ENCODE measurements around the gene FAAH.

FAAH gene

DNA sequence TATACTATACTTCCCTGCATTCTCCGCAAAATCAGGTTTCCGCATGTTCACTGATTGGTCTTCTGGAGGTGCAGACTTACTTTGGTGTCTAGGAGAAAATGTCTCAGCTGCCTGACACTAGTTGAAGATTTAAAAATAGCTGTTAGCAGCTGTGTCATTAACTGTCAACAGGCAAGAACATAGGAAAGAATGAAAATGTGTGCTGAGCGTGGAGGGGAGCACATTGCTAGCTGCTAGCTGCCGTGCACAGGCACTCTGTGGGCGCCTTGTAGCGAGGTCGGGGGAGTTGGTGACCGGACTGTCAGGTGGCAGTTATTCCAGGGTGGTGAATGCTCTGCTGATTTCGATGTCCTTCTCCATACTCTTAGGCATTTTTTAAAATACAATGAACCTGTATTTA lies 5.2 kb downstream of the FAAH start:
- H3K27me3 ChIP-seq (ENCODE audit: control insufficient read depth in 2 of 2, insufficient read depth in 2 of 2, low read length in 2 of 2) = no peaks in the 10 kb centered on the region
- no peak overlapping the region for H3K9ac ChIP-seq (ENCODE audit: low read depth in 1 of 2, low read length in 2 of 2)
- no peak overlapping the region for H3K27ac ChIP-seq (ENCODE audit: low read depth in 2 of 2, low read length in 2 of 2)
- peaks cover 18 to 30% of the 10 kb centered on the region in 2 donors for H3K4me1 ChIP-seq (ENCODE audit: control insufficient read depth in 2 of 2, insufficient read depth in 2 of 2, low read length in 2 of 2)
- peaks cover 4 to 6% of the 10 kb centered on the region in 2 donors for H3K36me3 ChIP-seq (ENCODE audit: control insufficient read depth in 2 of 2, insufficient read depth in 2 of 2, low read length in 2 of 2)
- no peak overlapping the region for H3K4me3 ChIP-seq (ENCODE audit: low read length in 2 of 2)
- no peaks in the 10 kb centered on the region for H3K9me3 ChIP-seq (ENCODE audit: control insufficient read depth in 2 of 2, low read length in 2 of 2)

DNA sequence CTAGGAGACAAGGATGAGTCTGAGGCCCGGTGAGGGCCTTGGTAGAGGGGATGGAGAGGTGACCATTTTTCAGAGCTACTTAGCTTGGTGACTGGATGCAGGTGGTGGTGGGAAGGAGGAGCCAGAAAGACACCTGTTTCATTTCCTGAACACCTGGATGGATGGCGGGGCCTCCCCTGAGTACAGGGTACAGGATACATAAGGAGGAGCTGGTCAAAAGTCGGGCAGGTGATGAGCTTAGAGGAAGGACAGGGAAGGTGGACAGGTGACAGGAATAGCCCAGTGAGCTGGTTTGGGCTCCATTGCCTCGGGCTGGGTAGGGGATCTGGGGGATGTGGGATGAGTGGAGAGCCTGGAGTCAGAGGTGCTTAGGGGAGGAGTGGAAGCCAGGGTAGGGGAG lies 6.3 kb downstream of the FAAH start:
- Histone ChIP-seq H3K27me3 (ENCODE audit: control insufficient read depth in 2 of 2, insufficient read depth in 2 of 2, low read length in 2 of 2) (no peaks in the 10 kb centered on the region), H3K9me3 (ENCODE audit: control insufficient read depth in 2 of 2, low read length in 2 of 2) (no peaks in the 10 kb centered on the region), H3K36me3 (ENCODE audit: control insufficient read depth in 2 of 2, insufficient read depth in 2 of 2, low read length in 2 of 2) (peaks cover 6 to 8% of the 10 kb centered on the region in 2 donors), H3K27ac (ENCODE audit: low read depth in 2 of 2, low read length in 2 of 2) (no peak overlapping the region), H3K4me1 (ENCODE audit: control insufficient read depth in 2 of 2, insufficient read depth in 2 of 2, low read length in 2 of 2) (peaks cover 14 to 22% of the 10 kb centered on the region in 2 donors), H3K4me3 (ENCODE audit: low read length in 2 of 2) (no peak overlapping the region), H3K9ac (ENCODE audit: low read depth in 1 of 2, low read length in 2 of 2) (no peak overlapping the region)

DNA sequence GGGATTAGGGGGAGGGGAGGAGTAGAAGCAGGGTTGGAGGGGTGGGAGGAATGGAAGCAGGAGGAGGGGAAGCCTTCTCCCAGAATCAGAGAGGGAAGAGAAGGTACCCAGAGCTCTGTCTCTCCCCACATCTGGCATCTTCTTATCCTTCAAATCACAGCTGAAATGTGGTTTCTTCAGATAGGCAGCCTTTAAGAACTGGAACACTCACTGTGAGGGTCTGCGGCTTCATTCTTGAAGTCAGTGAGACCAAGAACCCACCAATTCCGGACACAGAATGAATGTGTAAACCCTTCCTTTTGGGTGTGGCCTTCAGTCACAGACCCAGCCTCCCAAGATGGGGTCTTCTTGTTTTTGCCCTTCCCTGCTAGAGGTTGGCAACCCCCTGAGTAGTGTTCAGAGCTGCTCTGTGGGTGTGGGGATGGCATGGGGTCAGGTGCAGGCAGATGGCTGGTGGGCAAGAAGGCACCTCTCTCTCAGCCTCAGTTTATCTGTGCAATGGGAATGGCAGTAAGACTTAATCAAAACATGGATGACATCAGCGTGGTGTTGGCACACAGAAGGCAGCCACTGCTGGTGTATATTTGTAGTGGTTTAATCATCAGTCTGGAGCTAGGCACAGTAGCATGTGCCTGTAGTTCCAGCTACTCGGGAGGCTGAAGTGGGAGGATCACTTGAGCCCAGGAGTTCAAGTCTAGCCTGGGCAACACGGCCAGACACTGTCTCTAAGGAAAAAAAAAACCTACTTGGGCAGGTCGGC lies 7.2 kb downstream of the FAAH start:
- Histone ChIP-seq H3K36me3 (ENCODE audit: control insufficient read depth in 2 of 2, insufficient read depth in 2 of 2, low read length in 2 of 2) (peaks cover 6 to 8% of the 10 kb centered on the region in 2 donors), H3K9me3 (ENCODE audit: control insufficient read depth in 2 of 2, low read length in 2 of 2) (no peaks in the 10 kb centered on the region), H3K4me3 (ENCODE audit: low read length in 2 of 2) (no peak overlapping the region), H3K27me3 (ENCODE audit: control insufficient read depth in 2 of 2, insufficient read depth in 2 of 2, low read length in 2 of 2) (no peaks in the 10 kb centered on the region), H3K9ac (ENCODE audit: low read depth in 1 of 2, low read length in 2 of 2) (peak overlapping the region in 1 of 2 donors; percentile 59), H3K4me1 (ENCODE audit: control insufficient read depth in 2 of 2, insufficient read depth in 2 of 2, low read length in 2 of 2) (peaks cover 13 to 19% of the 10 kb centered on the region in 2 donors), H3K27ac (ENCODE audit: low read depth in 2 of 2, low read length in 2 of 2) (peak overlapping the region; percentile 78 to 82)

DNA sequence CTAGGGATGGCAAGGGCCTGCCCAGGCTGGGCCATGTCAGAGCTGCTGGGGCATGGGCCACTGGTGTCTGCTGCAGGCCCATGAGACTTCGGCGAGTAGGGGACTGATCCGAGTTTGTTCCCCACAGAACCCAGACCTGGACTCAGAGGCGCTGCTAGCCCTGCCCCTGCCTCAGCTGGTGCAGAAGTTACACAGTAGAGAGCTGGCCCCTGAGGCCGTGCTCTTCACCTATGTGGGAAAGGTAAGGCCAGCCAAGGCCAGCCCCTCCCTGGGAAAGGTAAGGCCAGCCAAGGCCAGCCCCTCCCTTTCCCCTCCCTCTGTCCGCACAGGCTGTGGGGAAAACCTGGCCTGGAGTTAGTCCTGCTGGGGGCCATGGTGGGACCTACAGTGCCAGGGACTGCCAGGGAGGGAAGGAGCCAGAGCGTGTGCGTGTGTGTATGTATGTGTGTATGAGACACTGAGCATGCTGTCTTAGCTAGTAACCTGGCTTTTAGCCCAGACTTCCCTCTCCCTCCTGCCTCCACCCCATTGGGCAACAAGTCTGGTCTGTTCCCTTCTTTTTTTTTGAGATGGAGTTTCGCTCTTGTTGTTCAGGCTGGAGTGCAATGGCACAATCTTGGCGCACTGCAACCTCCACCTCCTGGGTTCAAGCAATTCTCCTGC lies 8.0 kb downstream of the FAAH start:
- H3K4me3 ChIP-seq (ENCODE audit: low read length in 2 of 2) = peak overlapping the region in 1 of 2 donors; percentile 20
- peaks cover 7 to 8% of the 10 kb centered on the region in 2 donors for H3K36me3 ChIP-seq (ENCODE audit: control insufficient read depth in 2 of 2, insufficient read depth in 2 of 2, low read length in 2 of 2)
- peak overlapping the region in 1 of 2 donors; percentile 59 for H3K9ac ChIP-seq (ENCODE audit: low read depth in 1 of 2, low read length in 2 of 2)
- peaks cover 13% of the 10 kb centered on the region in 2 donors for H3K4me1 ChIP-seq (ENCODE audit: control insufficient read depth in 2 of 2, insufficient read depth in 2 of 2, low read length in 2 of 2)
- H3K27me3 ChIP-seq (ENCODE audit: control insufficient read depth in 2 of 2, insufficient read depth in 2 of 2, low read length in 2 of 2) = no peaks in the 10 kb centered on the region
- H3K27ac ChIP-seq (ENCODE audit: low read depth in 2 of 2, low read length in 2 of 2) = peak overlapping the region; percentile 78 to 82
- H3K9me3 ChIP-seq (ENCODE audit: control insufficient read depth in 2 of 2, low read length in 2 of 2) = no peaks in the 10 kb centered on the region

DNA sequence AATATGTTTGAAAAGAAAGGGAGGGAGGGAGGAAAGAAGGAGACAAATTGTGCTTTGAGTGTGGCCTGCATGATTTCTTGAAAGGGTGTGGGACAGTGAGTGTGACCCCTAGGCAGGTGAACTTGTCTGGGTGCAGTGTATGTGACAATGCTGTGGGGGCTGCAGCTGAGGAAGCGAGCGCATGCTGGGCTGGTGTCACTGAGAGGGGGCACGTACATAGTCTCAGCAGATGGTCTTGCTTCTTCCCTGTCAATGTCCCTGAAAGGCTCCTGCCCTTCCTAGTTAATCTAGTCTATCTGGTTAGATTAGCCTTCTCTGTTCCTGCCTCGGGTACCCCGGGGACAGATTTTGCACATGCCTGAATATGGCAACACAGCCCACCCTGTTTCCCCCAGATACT lies 9.8 kb downstream of the FAAH start:
- no peak overlapping the region for H3K4me3 ChIP-seq (ENCODE audit: low read length in 2 of 2)
- H3K4me1 ChIP-seq (ENCODE audit: control insufficient read depth in 2 of 2, insufficient read depth in 2 of 2, low read length in 2 of 2) = peaks cover 13% of the 10 kb centered on the region in 2 donors
- H3K9ac ChIP-seq (ENCODE audit: low read depth in 1 of 2, low read length in 2 of 2) = no peak overlapping the region
- no peaks in the 10 kb centered on the region for H3K9me3 ChIP-seq (ENCODE audit: control insufficient read depth in 2 of 2, low read length in 2 of 2)
- H3K27ac ChIP-seq (ENCODE audit: low read depth in 2 of 2, low read length in 2 of 2) = no peak overlapping the region
- peaks cover 19 to 20% of the 10 kb centered on the region in 2 donors for H3K36me3 ChIP-seq (ENCODE audit: control insufficient read depth in 2 of 2, insufficient read depth in 2 of 2, low read length in 2 of 2)
- H3K27me3 ChIP-seq (ENCODE audit: control insufficient read depth in 2 of 2, insufficient read depth in 2 of 2, low read length in 2 of 2) = no peaks in the 10 kb centered on the region

DNA sequence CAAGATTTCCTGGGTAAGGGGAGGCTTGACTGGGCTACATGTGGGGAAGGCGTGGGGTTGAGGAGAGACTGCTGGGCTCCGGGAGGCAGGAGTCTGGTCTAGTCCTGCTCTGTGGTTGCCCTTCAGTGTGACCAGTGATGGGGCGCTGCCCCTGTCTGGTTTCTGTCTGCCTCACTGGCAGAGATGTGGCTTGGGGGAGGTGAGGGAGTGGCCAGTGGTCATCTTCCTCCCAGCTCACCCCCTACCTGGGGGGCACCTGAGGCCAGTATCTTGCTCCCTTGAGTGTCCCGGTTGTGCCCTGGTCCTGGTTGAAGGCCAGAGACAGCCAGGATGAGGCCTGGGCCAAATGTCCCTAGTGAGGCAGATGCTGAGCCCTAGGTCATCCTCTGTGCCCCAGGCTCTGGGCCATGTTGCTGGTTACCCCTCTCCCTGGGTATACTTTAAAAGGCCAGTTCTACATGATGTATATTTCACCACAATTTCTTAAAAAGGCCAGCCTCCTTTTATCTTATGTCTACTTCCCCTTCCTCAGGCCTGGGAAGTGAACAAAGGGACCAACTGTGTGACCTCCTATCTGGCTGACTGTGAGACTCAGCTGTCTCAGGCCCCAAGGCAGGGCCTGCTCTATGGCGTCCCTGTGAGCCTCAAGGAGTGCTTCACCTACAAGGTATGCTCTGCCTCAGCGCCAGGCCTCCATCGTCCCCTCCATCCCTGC lies 10.5 kb downstream of the FAAH start:
- no peaks in the 10 kb centered on the region for H3K27me3 ChIP-seq (ENCODE audit: control insufficient read depth in 2 of 2, insufficient read depth in 2 of 2, low read length in 2 of 2)
- H3K9me3 ChIP-seq (ENCODE audit: control insufficient read depth in 2 of 2, low read length in 2 of 2) = no peaks in the 10 kb centered on the region
- peaks cover 26 to 28% of the 10 kb centered on the region in 2 donors for H3K36me3 ChIP-seq (ENCODE audit: control insufficient read depth in 2 of 2, insufficient read depth in 2 of 2, low read length in 2 of 2)
- no peak overlapping the region for H3K9ac ChIP-seq (ENCODE audit: low read depth in 1 of 2, low read length in 2 of 2)
- H3K4me1 ChIP-seq (ENCODE audit: control insufficient read depth in 2 of 2, insufficient read depth in 2 of 2, low read length in 2 of 2) = peaks cover 13% of the 10 kb centered on the region in 2 donors
- H3K4me3 ChIP-seq (ENCODE audit: low read length in 2 of 2) = no peak overlapping the region
- H3K27ac ChIP-seq (ENCODE audit: low read depth in 2 of 2, low read length in 2 of 2) = no peak overlapping the region

DNA sequence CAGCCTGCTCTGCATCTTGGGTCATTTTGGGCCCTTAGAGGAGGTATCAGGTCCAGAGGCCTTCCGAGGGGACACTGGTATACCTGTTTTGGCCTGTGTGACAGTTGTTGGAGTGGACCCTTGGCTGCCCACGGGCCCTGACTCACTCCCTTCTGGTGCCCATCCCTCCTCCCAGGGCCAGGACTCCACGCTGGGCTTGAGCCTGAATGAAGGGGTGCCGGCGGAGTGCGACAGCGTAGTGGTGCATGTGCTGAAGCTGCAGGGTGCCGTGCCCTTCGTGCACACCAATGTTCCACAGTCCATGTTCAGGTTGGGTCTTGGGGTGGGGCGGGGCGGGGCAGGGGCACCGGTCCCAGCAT lies 11.1 kb downstream of the FAAH start:
- peaks cover 12 to 13% of the 10 kb centered on the region in 2 donors for H3K4me1 ChIP-seq (ENCODE audit: control insufficient read depth in 2 of 2, insufficient read depth in 2 of 2, low read length in 2 of 2)
- no peak overlapping the region for H3K27ac ChIP-seq (ENCODE audit: low read depth in 2 of 2, low read length in 2 of 2)
- H3K4me3 ChIP-seq (ENCODE audit: low read length in 2 of 2) = no peak overlapping the region
- peaks cover 28 to 31% of the 10 kb centered on the region in 2 donors for H3K36me3 ChIP-seq (ENCODE audit: control insufficient read depth in 2 of 2, insufficient read depth in 2 of 2, low read length in 2 of 2)
- no peak overlapping the region for H3K9ac ChIP-seq (ENCODE audit: low read depth in 1 of 2, low read length in 2 of 2)
- H3K9me3 ChIP-seq (ENCODE audit: control insufficient read depth in 2 of 2, low read length in 2 of 2) = no peaks in the 10 kb centered on the region
- H3K27me3 ChIP-seq (ENCODE audit: control insufficient read depth in 2 of 2, insufficient read depth in 2 of 2, low read length in 2 of 2) = no peaks in the 10 kb centered on the region

DNA sequence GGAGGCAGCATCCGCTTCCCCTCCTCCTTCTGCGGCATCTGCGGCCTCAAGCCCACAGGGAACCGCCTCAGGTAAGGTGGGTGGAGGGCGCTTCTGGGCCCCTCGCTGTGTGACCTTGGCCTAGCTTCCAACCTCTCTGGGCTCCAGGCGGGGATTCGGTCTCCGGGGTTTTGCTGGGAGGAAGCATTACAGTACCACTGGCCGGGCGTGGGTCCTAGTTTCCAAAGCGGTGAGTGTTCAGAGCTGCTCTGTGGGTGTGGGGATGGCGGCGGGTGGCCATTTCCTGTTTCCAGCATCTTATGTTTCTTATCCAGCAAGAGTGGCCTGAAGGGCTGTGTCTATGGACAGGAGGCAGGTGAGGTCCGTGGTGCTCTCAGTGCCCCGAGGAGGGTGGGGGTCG lies 11.6 kb downstream of the FAAH start:
- Histone ChIP-seq H3K4me1 (ENCODE audit: control insufficient read depth in 2 of 2, insufficient read depth in 2 of 2, low read length in 2 of 2) (peaks cover 9 to 13% of the 10 kb centered on the region in 2 donors), H3K9me3 (ENCODE audit: control insufficient read depth in 2 of 2, low read length in 2 of 2) (no peaks in the 10 kb centered on the region), H3K4me3 (ENCODE audit: low read length in 2 of 2) (no peak overlapping the region), H3K9ac (ENCODE audit: low read depth in 1 of 2, low read length in 2 of 2) (no peak overlapping the region), H3K36me3 (ENCODE audit: control insufficient read depth in 2 of 2, insufficient read depth in 2 of 2, low read length in 2 of 2) (peaks cover 28 to 31% of the 10 kb centered on the region in 2 donors), H3K27me3 (ENCODE audit: control insufficient read depth in 2 of 2, insufficient read depth in 2 of 2, low read length in 2 of 2) (no peaks in the 10 kb centered on the region), H3K27ac (ENCODE audit: low read depth in 2 of 2, low read length in 2 of 2) (no peak overlapping the region)

DNA sequence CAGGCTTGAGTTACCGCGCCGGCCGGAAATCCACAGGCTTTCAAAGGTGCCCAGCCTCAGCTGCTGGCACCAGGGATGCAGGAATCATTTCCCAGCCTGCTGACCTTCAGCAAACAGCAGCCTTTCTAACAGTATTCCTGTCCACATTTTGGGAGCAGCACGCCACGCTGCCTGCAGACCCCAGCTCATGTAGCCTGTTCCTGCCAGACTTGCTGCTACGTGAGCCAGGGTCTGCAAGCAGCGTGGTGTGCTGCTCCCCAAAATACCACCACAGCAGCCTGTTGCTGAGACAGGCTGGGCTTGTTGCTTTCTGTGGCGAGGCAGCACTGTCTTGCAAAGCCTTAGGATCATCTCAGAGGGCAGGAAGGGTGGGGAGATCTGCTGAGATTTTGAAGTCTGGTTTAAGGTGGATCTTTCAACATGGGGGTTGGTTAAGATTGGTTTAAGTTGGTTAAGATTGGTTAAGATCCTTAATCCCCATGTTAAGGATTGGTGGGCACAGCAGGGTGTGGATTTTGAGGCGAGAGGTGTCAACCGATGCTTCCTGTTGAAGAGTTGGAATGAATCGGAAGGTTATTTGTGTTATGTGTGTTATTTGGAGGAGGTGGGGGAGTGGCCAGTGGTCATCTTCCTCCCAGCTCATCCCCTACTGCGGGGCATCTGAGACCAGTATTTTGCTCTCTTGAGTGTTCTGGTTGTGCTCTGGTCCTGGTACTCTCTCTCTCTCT lies 12.9 kb downstream of the FAAH start:
- no peaks in the 10 kb centered on the region for H3K9me3 ChIP-seq (ENCODE audit: control insufficient read depth in 2 of 2, low read length in 2 of 2)
- H3K27ac ChIP-seq (ENCODE audit: low read depth in 2 of 2, low read length in 2 of 2) = no peak overlapping the region
- H3K36me3 ChIP-seq (ENCODE audit: control insufficient read depth in 2 of 2, insufficient read depth in 2 of 2, low read length in 2 of 2) = peaks cover 32 to 38% of the 10 kb centered on the region in 2 donors
- H3K27me3 ChIP-seq (ENCODE audit: control insufficient read depth in 2 of 2, insufficient read depth in 2 of 2, low read length in 2 of 2) = no peaks in the 10 kb centered on the region
- no peak overlapping the region for H3K4me3 ChIP-seq (ENCODE audit: low read length in 2 of 2)
- no peak overlapping the region for H3K9ac ChIP-seq (ENCODE audit: low read depth in 1 of 2, low read length in 2 of 2)
- peaks cover 2 to 5% of the 10 kb centered on the region in 2 donors for H3K4me1 ChIP-seq (ENCODE audit: control insufficient read depth in 2 of 2, insufficient read depth in 2 of 2, low read length in 2 of 2)

All from mucosa of rectum (tissue), 2 donors.